Activated CD4-positive, alpha-beta T cell treated with anti-CD3 and anti-CD28 coated beads, Interleukin-2, amount 10 ng/mL, durations not matched to agents 7 days and 5 days (primary cell): ENCODE measurements around the gene MIAT. TPM values are rescaled to one million over a fixed set of nuclear protein-coding genes. Genes with fewer than 3 reads are reported as not detected.

Source experiments
- CTCF ChIA-PET: fragments of 350-600 bp; sonication (Branson Sonifier 250); formaldehyde crosslinking; loops from one replicate; lab custom pipeline; 2021; ENCODE audit warnings: antibody characterized with exemption; lab: Charles Lee
- POLR2A ChIA-PET: fragments of 350-600 bp; sonication (Branson Sonifier 250); formaldehyde crosslinking; loops from one replicate; lab custom pipeline; 2021; ENCODE audit warnings: antibody characterized with exemption; lab: Charles Lee
- DNase-seq: peaks from one replicate; pipeline ENCODE4 v3.0.0-alpha.2; 2020
- H3K27ac Mint-ChIP-seq: one replicate; pipeline ENCODE4 v1.8.0; 2021; ENCODE audit warnings: mild to moderate bottlenecking, moderate library complexity, mixed read lengths
- H3K27me3 Mint-ChIP-seq: one replicate; pipeline ENCODE4 v1.8.0; 2021; ENCODE audit warnings: mixed read lengths
- H3K36me3 Mint-ChIP-seq: one replicate; pipeline ENCODE4 v1.8.0; 2021; ENCODE audit warnings: low read depth, mixed read lengths
- H3K4me1 Mint-ChIP-seq: one replicate; pipeline ENCODE4 v1.8.0; 2021; ENCODE audit warnings: mixed read lengths
- H3K4me3 Mint-ChIP-seq: one replicate; pipeline ENCODE4 v1.8.0; 2021; ENCODE audit warnings: mild to moderate bottlenecking, moderate library complexity, mixed read lengths
- H3K9me3 Mint-ChIP-seq: one replicate; pipeline ENCODE4 v1.8.0; 2021; ENCODE audit warnings: mixed read lengths
- total RNA-seq, 2 experiments: library from RNA; stranded (reverse); gene quantifications; one replicate each; pipeline ENCODE4 v1.2.3, GENCODE V29; 2021

Gene MIAT
- total RNA-seq, 2 experiments from 2014 or later: 37.8 to 44.4 TPM

- Mint-ChIP-seq H3K4me3 (peak overlapping the region; percentile 98), H3K36me3 (peaks cover 36% of the 10 kb centered on the region), H3K27ac (peak overlapping the region; percentile 98), H3K27me3 (no peaks in the 10 kb centered on the region), H3K4me1 (peaks cover 80% of the 10 kb centered on the region), H3K9me3 (no peaks in the 10 kb centered on the region)
- POLR2A ChIA-PET: interaction anchor here (1.0 kb wide), 1 partner anchor 9 kb away, joined by 3 read pairs; no protein-coding TSS in a partner anchor
- CTCF ChIA-PET: interaction anchor here (0.8 to 1.8 kb wide), 10 partner anchors 8 to 259 kb away, joined by 3 to 5 read pairs (median 3); no protein-coding TSS in a partner anchor
- peak; percentile 39 for DNase-seq
Observed at GRCh38 chr22:26673486-26673885, 16.1 kb downstream of the MIAT start.

GRCh38 chr22:26674211-26675190 is 17.1 kb downstream of the MIAT start:
- Mint-ChIP-seq H3K4me3 (peak overlapping the region; percentile 98), H3K27me3 (no peaks in the 10 kb centered on the region), H3K4me1 (peaks cover 80% of the 10 kb centered on the region), H3K27ac (peak overlapping the region; percentile 98), H3K9me3 (no peaks in the 10 kb centered on the region), H3K36me3 (peaks cover 36% of the 10 kb centered on the region)
- POLR2A ChIA-PET: no interaction called here
- CTCF ChIA-PET: interaction anchor here (0.6 to 1.8 kb wide), 9 partner anchors 8 to 260 kb away, joined by 3 to 5 read pairs (median 3); no protein-coding TSS in a partner anchor
- peak; percentile 37 for DNase-seq

- POLR2A ChIA-PET: interaction anchor here (0.8 kb wide), 1 partner anchor 625 kb away, joined by 3 read pairs; no protein-coding TSS in a partner anchor
- Mint-ChIP-seq H3K4me1 (peaks cover 73% of the 10 kb centered on the region), H3K36me3 (peaks cover 38% of the 10 kb centered on the region), H3K27me3 (no peaks in the 10 kb centered on the region), H3K4me3 (peak overlapping the region; percentile 98), H3K27ac (no peak overlapping the region), H3K9me3 (no peaks in the 10 kb centered on the region)
- DNase-seq: no peak
- CTCF ChIA-PET: interaction anchor here (1.2 kb wide), 1 partner anchor 10 kb away, joined by 3 read pairs; no protein-coding TSS in a partner anchor
Observed at GRCh38 chr22:26675687-26676268, 18.4 kb downstream of the MIAT start.

- peaks cover 59% of the 10 kb centered on the region for H3K4me1 Mint-ChIP-seq
- H3K4me3 Mint-ChIP-seq: no peak overlapping the region
- peaks cover 50% of the 10 kb centered on the region for H3K36me3 Mint-ChIP-seq
- DNase-seq: no peak
- no peak overlapping the region for H3K27ac Mint-ChIP-seq
- ChIA-PET POLR2A (no interaction called here), CTCF (no interaction called here)
- H3K9me3 Mint-ChIP-seq: no peaks in the 10 kb centered on the region
- no peaks in the 10 kb centered on the region for H3K27me3 Mint-ChIP-seq
Observed at GRCh38 chr22:26677217-26677616, 19.8 kb downstream of the MIAT start.

- POLR2A ChIA-PET: no interaction called here
- no peaks in the 10 kb centered on the region for H3K9me3 Mint-ChIP-seq
- H3K36me3 Mint-ChIP-seq: peaks cover 54% of the 10 kb centered on the region
- H3K4me3 Mint-ChIP-seq: no peak overlapping the region
- CTCF ChIA-PET: interaction anchor here (0.7 to 1.2 kb wide), 6 partner anchors 10 to 196 kb away, joined by 3 to 7 read pairs (median 3); partner anchors contain the start of genes HPS4 and SRRD
- H3K4me1 Mint-ChIP-seq: peaks cover 50% of the 10 kb centered on the region
- peak; percentile 76 for DNase-seq
- H3K27ac Mint-ChIP-seq: no peak overlapping the region
- no peaks in the 10 kb centered on the region for H3K27me3 Mint-ChIP-seq
Observed at GRCh38 chr22:26679003-26679629, 21.7 kb downstream of the MIAT start.

GRCh38 chr22:26680485-26680884 is 23.1 kb downstream of the MIAT start:
- no peak overlapping the region for H3K4me3 Mint-ChIP-seq
- H3K27ac Mint-ChIP-seq: no peak overlapping the region
- H3K9me3 Mint-ChIP-seq: no peaks in the 10 kb centered on the region
- no peaks in the 10 kb centered on the region for H3K27me3 Mint-ChIP-seq
- H3K4me1 Mint-ChIP-seq: peaks cover 36% of the 10 kb centered on the region
- ChIA-PET CTCF (interaction anchor here (1.7 kb wide), 1 partner anchor 17 kb away, joined by 7 read pairs; no protein-coding TSS in a partner anchor), POLR2A (no interaction called here)
- no peak for DNase-seq
- peaks cover 40% of the 10 kb centered on the region for H3K36me3 Mint-ChIP-seq

- H3K4me3 Mint-ChIP-seq: no peak overlapping the region
- H3K36me3 Mint-ChIP-seq: peaks cover 38% of the 10 kb centered on the region
- ChIA-PET POLR2A (no interaction called here), CTCF (interaction anchor here (1.7 to 2.1 kb wide), 2 partner anchors 8 to 16 kb away, joined by 5 to 7 read pairs; no protein-coding TSS in a partner anchor)
- no peak overlapping the region for H3K27ac Mint-ChIP-seq
- H3K4me1 Mint-ChIP-seq: peaks cover 27% of the 10 kb centered on the region
- no peak for DNase-seq
- no peaks in the 10 kb centered on the region for H3K9me3 Mint-ChIP-seq
- H3K27me3 Mint-ChIP-seq: no peaks in the 10 kb centered on the region
Observed at GRCh38 chr22:26681395-26681821, 24.0 kb downstream of the MIAT start.

- no peak overlapping the region for H3K27ac Mint-ChIP-seq
- H3K4me3 Mint-ChIP-seq: no peak overlapping the region
- peaks cover 4% of the 10 kb centered on the region for H3K4me1 Mint-ChIP-seq
- peaks cover 46% of the 10 kb centered on the region for H3K36me3 Mint-ChIP-seq
- ChIA-PET CTCF (no interaction called here), POLR2A (no interaction called here)
- H3K9me3 Mint-ChIP-seq: no peaks in the 10 kb centered on the region
- H3K27me3 Mint-ChIP-seq: no peaks in the 10 kb centered on the region
- no peak for DNase-seq
Observed at GRCh38 chr22:26684168-26684567, 26.8 kb downstream of the MIAT start.

- Mint-ChIP-seq H3K4me1 (peaks cover 12% of the 10 kb centered on the region), H3K27me3 (no peaks in the 10 kb centered on the region), H3K9me3 (no peaks in the 10 kb centered on the region), H3K36me3 (peaks cover 54% of the 10 kb centered on the region), H3K27ac (no peak overlapping the region), H3K4me3 (no peak overlapping the region)
- no peak for DNase-seq
- ChIA-PET POLR2A (no interaction called here), CTCF (interaction anchor here (1.1 kb wide), 2 partner anchors 10 to 17 kb away, joined by 3 read pairs; no protein-coding TSS in a partner anchor)
Observed at GRCh38 chr22:26685601-26686000, 28.2 kb downstream of the MIAT start.

GRCh38 chr22:26687439-26687838 is 30.1 kb downstream of the MIAT start:
- no peak overlapping the region for H3K27ac Mint-ChIP-seq
- H3K4me1 Mint-ChIP-seq: peaks cover 22% of the 10 kb centered on the region
- no peaks in the 10 kb centered on the region for H3K9me3 Mint-ChIP-seq
- H3K27me3 Mint-ChIP-seq: no peaks in the 10 kb centered on the region
- no peak overlapping the region for H3K4me3 Mint-ChIP-seq
- CTCF ChIA-PET: interaction anchor here (1.6 kb wide), 1 partner anchor 11 kb away, joined by 3 read pairs; no protein-coding TSS in a partner anchor
- peaks cover 46% of the 10 kb centered on the region for H3K36me3 Mint-ChIP-seq
- POLR2A ChIA-PET: interaction anchor here (0.6 kb wide), 1 partner anchor 46 kb away, joined by 3 read pairs; no protein-coding TSS in a partner anchor
- DNase-seq: no peak

- Mint-ChIP-seq H3K9me3 (peaks cover 5% of the 10 kb centered on the region), H3K36me3 (peaks cover 49% of the 10 kb centered on the region), H3K27me3 (no peaks in the 10 kb centered on the region), H3K4me3 (no peak overlapping the region), H3K4me1 (peaks cover 22% of the 10 kb centered on the region), H3K27ac (no peak overlapping the region)
- CTCF ChIA-PET: interaction anchor here (0.8 kb wide), 1 partner anchor 15 kb away, joined by 3 read pairs; no protein-coding TSS in a partner anchor
- POLR2A ChIA-PET: no interaction called here
- no peak for DNase-seq
Observed at GRCh38 chr22:26689513-26690301, 32.3 kb downstream of the MIAT start.
